IMR-90 (cell line): ENCODE measurements around the gene SYN1.

Source experiments
- BHLHE40 ChIP-seq: fragments of 150-350 bp; IDR thresholded peaks from 2 replicates; pipeline ENCODE4 v1.6.1; 2016; ENCODE audit warnings: mild to moderate bottlenecking, low read depth, low read length
- CEBPB ChIP-seq: IDR thresholded peaks from 2 replicates; pipeline ENCODE4 v1.6.1; 2012; ENCODE audit warnings: low read depth, low read length, improper control_type of control experiment
- CHD1 ChIP-seq: IDR thresholded peaks from 2 replicates; pipeline ENCODE4 v1.6.1; 2012; ENCODE audit warnings: low read depth, low read length, improper control_type of control experiment
- FOS ChIP-seq: fragments of 150-350 bp; IDR thresholded peaks from 2 replicates; pipeline ENCODE4 v1.6.1; 2016; ENCODE audit warnings: low read depth, low read length
- MXI1 ChIP-seq: IDR thresholded peaks from 2 replicates; pipeline ENCODE4 v1.6.1; 2012; ENCODE audit warnings: low read depth, mild to moderate bottlenecking, low read length, moderate library complexity, borderline replicate concordance
- POLR2A ChIP-seq: IDR thresholded peaks from 2 replicates; pipeline ENCODE4 v1.6.1; 2012; ENCODE audit warnings: mild to moderate bottlenecking, low read depth, low read length
- RAD21 ChIP-seq: IDR thresholded peaks from 2 replicates; pipeline ENCODE4 v1.6.1; 2012; ENCODE audit warnings: low read length, improper control_type of control experiment
- RFX5 ChIP-seq: IDR thresholded peaks from 2 replicates; pipeline ENCODE4 v1.8.0; 2012; ENCODE audit warnings: low read depth, mild to moderate bottlenecking, low read length, moderate library complexity
- TF ChIP-seq, protein P1 (sequence below): fragments of 150-350 bp; IDR thresholded peaks from 2 replicates; pipeline ENCODE4 v1.6.1; 2017; ENCODE audit warnings: mild to moderate bottlenecking, antibody characterized with exemption, low read length, low read depth
- TF ChIP-seq, protein P2 (sequence below): conservative IDR thresholded peaks from 2 replicates; pipeline ENCODE4 v1.5.1; 2012; ENCODE audit warnings: mild to moderate bottlenecking, low read depth, low read length, improper control_type of control experiment

DNA sequence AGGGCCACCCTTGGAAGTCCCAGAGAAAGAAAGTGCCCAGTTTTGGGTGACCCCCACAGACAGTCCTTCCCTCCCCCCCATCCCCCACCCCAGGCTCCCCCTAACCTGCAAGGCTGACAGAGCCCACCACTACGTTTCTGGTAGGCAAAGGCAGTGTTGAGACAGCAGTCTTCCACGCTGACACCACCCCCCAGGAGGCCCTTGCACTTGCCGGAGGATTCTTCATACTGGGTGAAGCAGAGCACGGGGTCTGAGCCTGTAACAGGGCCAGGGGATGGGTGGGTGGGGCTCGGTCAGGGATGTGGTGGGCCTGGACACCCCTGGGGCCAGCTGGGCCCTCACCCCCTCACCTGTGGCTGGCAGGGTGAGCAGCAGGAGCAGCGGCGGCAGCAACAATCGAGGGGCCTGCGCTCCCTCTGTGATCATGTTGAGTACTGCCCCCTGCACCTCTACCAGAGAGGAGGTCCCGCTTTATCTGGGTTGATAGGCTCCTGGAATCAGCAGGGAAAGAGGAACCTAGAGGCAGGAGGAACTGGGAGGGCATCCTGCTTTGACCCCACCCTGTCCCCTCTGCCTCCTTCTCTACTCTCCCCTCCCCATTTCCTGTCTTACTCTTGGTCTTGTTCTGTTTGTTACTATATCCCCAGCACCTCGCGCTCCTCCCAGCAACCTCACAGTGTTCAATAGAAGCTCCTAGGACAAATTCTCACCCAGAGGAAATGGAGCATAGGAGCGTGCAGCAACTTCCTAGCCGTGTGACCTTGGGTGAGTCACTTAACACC lies 10.0 kb upstream of the SYN1 start, which contains the start of gene CFP:
- TF ChIP-seq, protein P1, sequence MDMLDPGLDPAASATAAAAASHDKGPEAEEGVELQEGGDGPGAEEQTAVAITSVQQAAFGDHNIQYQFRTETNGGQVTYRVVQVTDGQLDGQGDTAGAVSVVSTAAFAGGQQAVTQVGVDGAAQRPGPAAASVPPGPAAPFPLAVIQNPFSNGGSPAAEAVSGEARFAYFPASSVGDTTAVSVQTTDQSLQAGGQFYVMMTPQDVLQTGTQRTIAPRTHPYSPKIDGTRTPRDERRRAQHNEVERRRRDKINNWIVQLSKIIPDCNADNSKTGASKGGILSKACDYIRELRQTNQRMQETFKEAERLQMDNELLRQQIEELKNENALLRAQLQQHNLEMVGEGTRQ, result no peak
- TF ChIP-seq BHLHE40, result no peak
- TF ChIP-seq, protein P2, sequence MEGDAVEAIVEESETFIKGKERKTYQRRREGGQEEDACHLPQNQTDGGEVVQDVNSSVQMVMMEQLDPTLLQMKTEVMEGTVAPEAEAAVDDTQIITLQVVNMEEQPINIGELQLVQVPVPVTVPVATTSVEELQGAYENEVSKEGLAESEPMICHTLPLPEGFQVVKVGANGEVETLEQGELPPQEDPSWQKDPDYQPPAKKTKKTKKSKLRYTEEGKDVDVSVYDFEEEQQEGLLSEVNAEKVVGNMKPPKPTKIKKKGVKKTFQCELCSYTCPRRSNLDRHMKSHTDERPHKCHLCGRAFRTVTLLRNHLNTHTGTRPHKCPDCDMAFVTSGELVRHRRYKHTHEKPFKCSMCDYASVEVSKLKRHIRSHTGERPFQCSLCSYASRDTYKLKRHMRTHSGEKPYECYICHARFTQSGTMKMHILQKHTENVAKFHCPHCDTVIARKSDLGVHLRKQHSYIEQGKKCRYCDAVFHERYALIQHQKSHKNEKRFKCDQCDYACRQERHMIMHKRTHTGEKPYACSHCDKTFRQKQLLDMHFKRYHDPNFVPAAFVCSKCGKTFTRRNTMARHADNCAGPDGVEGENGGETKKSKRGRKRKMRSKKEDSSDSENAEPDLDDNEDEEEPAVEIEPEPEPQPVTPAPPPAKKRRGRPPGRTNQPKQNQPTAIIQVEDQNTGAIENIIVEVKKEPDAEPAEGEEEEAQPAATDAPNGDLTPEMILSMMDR, result no peak
- TF ChIP-seq POLR2A, result no peak
- TF ChIP-seq CEBPB, result no peak
- no peak for TF ChIP-seq MXI1
- TF ChIP-seq RFX5, result no peak
- TF ChIP-seq RAD21, result no peak
- TF ChIP-seq CHD1, result no peak
- TF ChIP-seq FOS, result no peak
